Measurements from ENCODE around the gene PAK6.

GRCh38 chr15:40290545-40290917 lies 51.7 kb downstream of the PAK6 start:
- TF ChIP-seq CTCF (conservative IDR thresholded peaks at IDR 0.05; ENCODE audit: low read length) (no peak), EZH2phosphoT487 (IDR thresholded peaks at IDR 0.05; ENCODE audit: borderline replicate concordance) (no peak)

Measured in Loucy (cell line).